ENCODE results near the gene ARMC2.

ARMC2 gene

DNA sequence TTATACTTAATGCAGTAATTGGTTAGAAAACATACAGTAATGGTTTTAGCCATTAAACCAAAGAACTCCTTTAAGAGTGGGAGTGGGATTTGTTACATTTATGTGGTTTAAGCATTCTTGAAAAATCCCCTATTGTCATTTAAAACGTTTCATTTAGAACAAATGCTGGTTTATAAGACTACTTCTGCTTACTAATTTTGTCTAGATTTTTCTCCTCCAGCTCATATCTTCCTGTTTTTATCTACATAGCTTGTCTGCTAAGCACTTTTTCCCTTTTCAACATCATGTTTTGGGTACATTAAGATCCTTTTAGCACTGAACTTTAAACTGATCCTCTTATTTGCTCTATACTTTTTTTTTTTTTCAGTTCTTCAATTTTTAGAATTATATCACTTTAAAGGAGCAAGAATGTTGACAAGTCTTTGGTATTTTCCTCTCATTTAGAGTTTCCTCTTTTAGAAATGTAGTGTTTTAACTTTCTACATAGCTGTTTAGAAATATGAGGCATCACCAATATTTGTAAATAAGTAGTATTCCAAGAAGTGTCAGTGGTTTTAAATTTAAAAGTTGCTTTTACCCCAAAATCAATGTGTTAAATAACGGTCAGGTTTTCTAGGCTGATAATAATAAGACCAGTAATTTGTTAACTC lies 165.6 kb downstream of the ARMC2 start:
- peaks cover 23 to 55% of the 10 kb centered on the region in 2 donors for H3K4me1 Mint-ChIP-seq
- DNase-seq (no peak), ATAC-seq (replicated peaks) (peak in 1 of 2 donors; percentile 13)
- no peak overlapping the region for H3K27ac Mint-ChIP-seq
- H3K27me3 Mint-ChIP-seq: no peaks in the 10 kb centered on the region
- no peaks in the 10 kb centered on the region for H3K9me3 Mint-ChIP-seq
- H3K36me3 Mint-ChIP-seq: no peaks in the 10 kb centered on the region
- peak overlapping the region in 1 of 2 donors; percentile 1 for H3K4me3 Mint-ChIP-seq

DNA sequence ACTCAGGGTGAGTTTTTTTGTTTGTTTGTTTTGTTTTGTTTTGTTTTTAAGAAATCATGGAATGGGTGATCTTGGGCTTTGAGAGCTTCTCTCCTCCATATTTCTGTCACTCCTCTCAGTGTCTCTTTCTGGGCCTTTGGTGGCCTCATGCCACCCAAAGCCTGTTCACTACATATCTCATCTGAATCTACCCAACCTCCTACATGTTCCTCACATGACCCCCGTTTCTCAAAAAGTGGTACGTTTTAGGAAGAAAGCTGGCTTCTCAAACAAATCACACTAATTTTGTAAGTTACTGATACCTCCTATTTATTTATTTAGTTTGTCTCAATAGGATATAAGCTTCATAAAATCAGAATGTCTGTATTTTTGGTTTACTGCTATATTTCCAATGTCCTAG lies 166.4 kb downstream of the ARMC2 start:
- ATAC-seq (replicated peaks) (no peak), DNase-seq (no peak)
- H3K9me3 Mint-ChIP-seq: no peaks in the 10 kb centered on the region
- peak overlapping the region in 1 of 2 donors; percentile 11 for H3K4me3 Mint-ChIP-seq
- H3K27me3 Mint-ChIP-seq: no peaks in the 10 kb centered on the region
- H3K36me3 Mint-ChIP-seq: no peaks in the 10 kb centered on the region
- H3K27ac Mint-ChIP-seq: peak overlapping the region; percentile 61
- peaks cover 28 to 61% of the 10 kb centered on the region in 2 donors for H3K4me1 Mint-ChIP-seq

GRCh38 chr6:109015176-109015575 lies 167.0 kb downstream of the ARMC2 start:
- Mint-ChIP-seq H3K27ac (peak overlapping the region; percentile 20), H3K27me3 (no peaks in the 10 kb centered on the region), H3K9me3 (no peaks in the 10 kb centered on the region), H3K4me1 (peaks cover 28 to 61% of the 10 kb centered on the region in 2 donors), H3K4me3 (no peak overlapping the region), H3K36me3 (no peaks in the 10 kb centered on the region)
- DNase-seq: no peak
- ATAC-seq (replicated peaks): peak; percentile 19 to 20

DNA sequence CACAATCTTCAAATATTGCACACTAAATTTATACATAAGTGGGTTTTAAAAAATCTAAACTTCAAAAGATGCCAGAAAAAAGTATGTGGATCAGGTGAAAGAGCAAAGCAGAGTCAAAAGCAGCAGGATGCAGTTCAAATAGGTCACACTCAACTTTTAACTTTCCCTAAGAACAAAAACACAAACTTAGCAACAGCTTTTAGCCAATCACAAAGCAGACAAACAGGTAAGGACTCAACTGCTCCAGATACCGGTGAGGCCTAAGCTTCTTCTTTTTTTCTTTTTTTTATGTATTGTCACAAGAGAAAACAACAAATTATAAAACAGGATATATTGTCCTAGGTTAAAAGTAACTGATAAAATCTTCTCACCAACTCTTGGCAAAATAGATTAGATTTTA lies 171.7 kb downstream of the ARMC2 start:
- Mint-ChIP-seq H3K36me3 (no peaks in the 10 kb centered on the region), H3K9me3 (no peaks in the 10 kb centered on the region), H3K27ac (no peak overlapping the region), H3K4me1 (peaks cover 15 to 46% of the 10 kb centered on the region in 2 donors), H3K27me3 (no peaks in the 10 kb centered on the region), H3K4me3 (no peak overlapping the region)
- ATAC-seq (replicated peaks) (no peak), DNase-seq (no peak)

DNA sequence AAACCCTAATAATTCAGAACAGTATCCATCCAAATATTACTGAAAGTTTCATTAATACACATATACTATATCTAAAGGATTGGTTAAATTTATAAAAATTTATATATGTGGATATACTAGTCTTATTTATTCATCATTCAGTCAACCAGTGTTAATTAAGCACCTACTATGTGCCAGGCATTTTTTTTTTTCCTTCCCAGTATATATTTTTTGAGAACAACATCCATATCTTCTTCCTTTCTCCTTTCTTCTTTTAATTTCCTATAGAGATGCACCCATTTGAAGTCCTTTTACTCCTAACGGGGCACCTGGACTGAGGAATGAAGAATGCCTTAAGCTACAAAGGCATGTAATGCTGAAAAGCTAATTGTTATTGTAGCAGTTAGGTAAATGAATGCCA lies 173.6 kb downstream of the ARMC2 start:
- Mint-ChIP-seq H3K9me3 (no peaks in the 10 kb centered on the region), H3K4me3 (no peak overlapping the region), H3K27me3 (no peaks in the 10 kb centered on the region), H3K4me1 (peaks cover 14 to 47% of the 10 kb centered on the region in 2 donors), H3K36me3 (no peaks in the 10 kb centered on the region), H3K27ac (no peak overlapping the region)
- no peak for DNase-seq
- ATAC-seq (replicated peaks): no peak

DNA sequence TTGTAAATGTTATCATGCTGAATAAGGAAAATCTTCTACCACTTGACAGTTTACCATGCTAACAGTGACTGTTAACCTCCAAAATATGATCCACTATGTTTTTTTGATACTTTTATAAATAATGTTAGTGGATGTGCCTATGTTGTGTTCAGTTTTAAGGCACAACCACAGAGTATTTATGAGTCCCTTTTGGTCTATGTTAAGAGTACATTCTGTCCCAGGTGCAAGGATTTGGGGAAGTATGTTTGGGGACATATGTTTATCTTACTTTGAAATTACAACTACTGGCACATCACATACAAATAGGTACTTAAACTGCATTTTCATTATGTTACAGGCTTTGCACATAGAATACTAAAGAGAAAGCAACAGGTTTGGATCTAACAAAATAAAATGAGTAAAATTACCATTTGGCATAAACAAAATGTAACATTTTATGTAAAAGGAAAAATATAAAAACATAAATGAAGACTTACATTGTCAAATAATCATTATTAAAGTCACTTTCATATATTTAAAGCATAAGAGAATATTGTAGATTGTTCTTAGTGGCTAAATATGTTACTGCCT lies 175.2 kb downstream of the ARMC2 start:
- Mint-ChIP-seq H3K27ac (no peak overlapping the region), H3K36me3 (no peaks in the 10 kb centered on the region), H3K4me3 (no peak overlapping the region), H3K9me3 (no peaks in the 10 kb centered on the region), H3K27me3 (no peaks in the 10 kb centered on the region), H3K4me1 (peaks cover 14 to 47% of the 10 kb centered on the region in 2 donors)
- DNase-seq (no peak), ATAC-seq (replicated peaks) (no peak)

All from stimulated activated naive B cell treated with anti-CD40 and anti-IgM and Interleukin-4, amounts not matched to agents 10 μg/mL and 1 μg/mL and 100 μg/mL, for 72 hours (primary cell).